ENCODE data around the gene CYP46A1. TPM values are rescaled to one million over a fixed set of nuclear protein-coding genes. Genes with fewer than 3 reads are reported as not detected.

The CYP46A1 gene
- total RNA-seq, 3 donors from 2014 or later (not counting 1 experiment from before 2014, with no cell fraction given), result 0.09 to 0.45 (median 0.09) TPM

- Mint-ChIP-seq H3K9me3 (no peaks in the 10 kb centered on the region), H3K4me1 (no peaks in the 10 kb centered on the region), H3K36me3 (no peaks in the 10 kb centered on the region), H3K27ac (no peak overlapping the region), H3K27me3 (ENCODE audit: low read depth in 2 of 2) (peaks cover 2 to 5% of the 10 kb centered on the region in 2 donors), H3K4me3 (no peak overlapping the region)
- Histone ChIP-seq H3K4me3 (ENCODE audit: low read length) (no peak overlapping the region), H3K4me1 (ENCODE audit: control insufficient read depth, insufficient read depth, low read length) (no peaks in the 10 kb centered on the region), H3K27me3 (ENCODE audit: control insufficient read depth, insufficient read depth, low read length) (no peaks in the 10 kb centered on the region), H3K9me3 (ENCODE audit: control insufficient read depth, insufficient read depth, low read length) (no peaks in the 10 kb centered on the region), H3K36me3 (ENCODE audit: control insufficient read depth, insufficient read depth, low read length) (no peaks in the 10 kb centered on the region), H3K27ac (ENCODE audit: low read length) (no peak overlapping the region)
- intact Hi-C loops (cut with micrococcal nuclease), result no loop called here
- no peak for TF ChIP-seq CTCF (IDR thresholded peaks at IDR 0.05)
- no peak for ATAC-seq
- WGBS (ENCODE audit: insufficient coverage), result 86% methylated on average over 11 of the region's 11 CpGs
- DNase-seq, result no peak
Measured at GRCh38 chr14:99764222-99764706, 80.2 kb downstream of the CYP46A1 start.

GRCh38 chr14:99768381-99768780 is 84.3 kb downstream of the CYP46A1 start:
- no peaks in the 10 kb centered on the region for H3K9me3 Mint-ChIP-seq
- intact Hi-C loops (cut with micrococcal nuclease), result no loop called here
- H3K27ac ChIP-seq (ENCODE audit: low read length), result no peak overlapping the region
- H3K27me3 Mint-ChIP-seq (ENCODE audit: low read depth in 2 of 2), result peaks cover 0 to 12% of the 10 kb centered on the region in 2 donors
- H3K4me1 Mint-ChIP-seq, result no peaks in the 10 kb centered on the region
- no peak for ATAC-seq
- no peaks in the 10 kb centered on the region for H3K9me3 ChIP-seq (ENCODE audit: control insufficient read depth, insufficient read depth, low read length)
- 84% methylated on average over 6 of the region's 6 CpGs for WGBS (ENCODE audit: insufficient coverage)
- TF ChIP-seq CTCF (IDR thresholded peaks at IDR 0.05), result no peak
- no peaks in the 10 kb centered on the region for H3K4me1 ChIP-seq (ENCODE audit: control insufficient read depth, insufficient read depth, low read length)
- H3K36me3 Mint-ChIP-seq, result no peaks in the 10 kb centered on the region
- H3K36me3 ChIP-seq (ENCODE audit: control insufficient read depth, insufficient read depth, low read length), result no peaks in the 10 kb centered on the region
- no peak for DNase-seq
- H3K27ac Mint-ChIP-seq, result no peak overlapping the region
- no peaks in the 10 kb centered on the region for H3K27me3 ChIP-seq (ENCODE audit: control insufficient read depth, insufficient read depth, low read length)
- H3K4me3 Mint-ChIP-seq, result no peak overlapping the region
- H3K4me3 ChIP-seq (ENCODE audit: low read length), result no peak overlapping the region

GRCh38 chr14:99769123-99769522 is 85.0 kb downstream of the CYP46A1 start:
- no peak for TF ChIP-seq CTCF (IDR thresholded peaks at IDR 0.05)
- Histone ChIP-seq H3K36me3 (ENCODE audit: control insufficient read depth, insufficient read depth, low read length) (no peaks in the 10 kb centered on the region), H3K27ac (ENCODE audit: low read length) (no peak overlapping the region), H3K4me1 (ENCODE audit: control insufficient read depth, insufficient read depth, low read length) (no peaks in the 10 kb centered on the region), H3K9me3 (ENCODE audit: control insufficient read depth, insufficient read depth, low read length) (no peaks in the 10 kb centered on the region), H3K27me3 (ENCODE audit: control insufficient read depth, insufficient read depth, low read length) (no peaks in the 10 kb centered on the region), H3K4me3 (ENCODE audit: low read length) (no peak overlapping the region)
- H3K27me3 Mint-ChIP-seq (ENCODE audit: low read depth in 2 of 2), result peaks cover 0 to 11% of the 10 kb centered on the region in 2 donors
- H3K4me1 Mint-ChIP-seq, result no peaks in the 10 kb centered on the region
- no peak overlapping the region for H3K4me3 Mint-ChIP-seq
- no peak for ATAC-seq
- no peak overlapping the region for H3K27ac Mint-ChIP-seq
- no peaks in the 10 kb centered on the region for H3K9me3 Mint-ChIP-seq
- intact Hi-C loops (cut with micrococcal nuclease), result no loop called here
- 84% methylated on average over 6 of the region's 6 CpGs for WGBS (ENCODE audit: insufficient coverage)
- DNase-seq, result no peak
- no peaks in the 10 kb centered on the region for H3K36me3 Mint-ChIP-seq

GRCh38 chr14:99769799-99770198 is 85.7 kb downstream of the CYP46A1 start:
- WGBS (ENCODE audit: insufficient coverage), result 79% methylated on average over 3 of the region's 3 CpGs
- H3K9me3 ChIP-seq (ENCODE audit: control insufficient read depth, insufficient read depth, low read length), result no peaks in the 10 kb centered on the region
- intact Hi-C loops (cut with micrococcal nuclease), result no loop called here
- H3K27ac ChIP-seq (ENCODE audit: low read length), result no peak overlapping the region
- H3K4me3 ChIP-seq (ENCODE audit: low read length), result no peak overlapping the region
- no peak overlapping the region for H3K4me3 Mint-ChIP-seq
- no peaks in the 10 kb centered on the region for H3K4me1 ChIP-seq (ENCODE audit: control insufficient read depth, insufficient read depth, low read length)
- no peaks in the 10 kb centered on the region for H3K36me3 Mint-ChIP-seq
- DNase-seq, result no peak
- no peak for TF ChIP-seq CTCF (IDR thresholded peaks at IDR 0.05)
- H3K4me1 Mint-ChIP-seq, result no peaks in the 10 kb centered on the region
- no peak for ATAC-seq
- no peaks in the 10 kb centered on the region for H3K36me3 ChIP-seq (ENCODE audit: control insufficient read depth, insufficient read depth, low read length)
- H3K9me3 Mint-ChIP-seq, result no peaks in the 10 kb centered on the region
- H3K27ac Mint-ChIP-seq, result no peak overlapping the region
- H3K27me3 Mint-ChIP-seq (ENCODE audit: low read depth in 2 of 2), result peaks cover 6 to 12% of the 10 kb centered on the region in 2 donors
- no peaks in the 10 kb centered on the region for H3K27me3 ChIP-seq (ENCODE audit: control insufficient read depth, insufficient read depth, low read length)
